GM19468 (cell line): ENCODE data around the gene RAB21.
"Not testable (repeated sequence)": the region's sequence is repeated elsewhere in the genome, so short reads cannot be mapped to it uniquely, and the experiment has no call there.

Experiments used
- ATAC-seq: cut with Tn5 transposase; IDR thresholded peaks from one replicate; pipeline ENCODE4 v1.9.1; 2021; ENCODE audit warnings: mild to moderate bottlenecking, moderate library complexity, moderate number of reproducible peaks; ENCODE audit not compliant: unreplicated experiment; ENCODE audit errors: extremely low read depth

The RAB21 gene

GRCh38 chr12:71791473-71792150 lies 36.9 kb downstream of the RAB21 start:
- no peak for ATAC-seq

GRCh38 chr12:71792599-71792998 lies 37.9 kb downstream of the RAB21 start:
- ATAC-seq, result no peak

DNA sequence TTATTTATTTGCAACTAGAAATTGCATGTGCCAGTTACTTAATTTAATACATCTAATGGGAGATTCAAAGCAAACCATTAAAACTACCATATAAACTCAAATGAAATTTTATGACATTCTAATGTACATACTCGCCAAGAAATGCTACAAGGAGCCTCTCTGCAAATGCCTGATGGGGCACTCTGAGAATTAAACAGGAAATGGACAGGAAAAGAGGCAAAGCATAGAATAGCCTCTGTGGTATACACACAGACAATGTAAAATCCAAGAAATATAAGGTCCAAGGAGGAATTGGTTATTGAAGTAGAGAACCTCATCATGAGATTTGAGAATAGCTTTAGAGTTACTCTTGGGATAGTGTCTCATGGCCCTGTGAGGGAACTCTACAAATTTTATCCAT lies 41.2 kb downstream of the RAB21 start:
- ATAC-seq, result no peak

DNA sequence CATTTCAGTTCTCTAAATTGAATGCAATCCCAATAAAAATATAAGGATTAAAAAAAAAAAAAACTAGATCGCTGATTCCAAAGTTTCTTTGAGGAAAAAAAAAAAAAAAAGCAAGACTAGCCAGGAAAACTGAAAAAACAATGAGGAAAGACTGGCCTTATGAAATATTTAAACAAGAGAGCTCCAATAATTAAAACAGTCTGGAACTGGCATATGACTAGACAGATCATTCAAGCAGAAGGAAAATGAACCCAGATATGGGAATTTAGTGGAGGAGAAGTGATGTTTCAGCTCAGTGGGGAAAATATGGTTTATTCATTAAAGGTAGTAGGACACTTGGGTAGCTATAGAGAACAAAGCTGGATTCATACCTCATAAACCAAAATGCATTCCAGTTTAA lies 42.9 kb downstream of the RAB21 start:
- ATAC-seq, result no peak

- ATAC-seq, result no peak
Observed at GRCh38 chr12:71799106-71799505, 44.4 kb downstream of the RAB21 start.

DNA sequence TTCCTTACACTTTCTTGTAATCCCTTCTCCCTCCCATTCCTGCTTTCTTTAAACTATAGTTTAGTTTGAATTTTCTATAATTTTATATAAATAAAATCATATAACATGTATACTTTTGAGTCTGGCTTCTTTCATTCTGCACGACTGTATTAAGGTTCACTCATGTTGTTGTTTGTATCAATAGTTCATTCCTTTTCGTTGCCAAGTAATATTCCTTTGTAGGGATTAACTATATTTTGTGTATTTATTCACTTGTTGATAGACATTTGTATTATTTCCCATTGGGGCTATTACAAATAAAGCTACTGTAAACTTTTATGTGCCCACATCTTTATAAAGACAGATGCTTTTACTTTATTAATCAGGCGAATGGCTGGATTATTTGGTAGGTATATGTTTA lies 45.5 kb downstream of the RAB21 start:
- ATAC-seq, result no peak

GRCh38 chr12:71804505-71804904 lies 49.8 kb downstream of the RAB21 start:
- no peak for ATAC-seq

DNA sequence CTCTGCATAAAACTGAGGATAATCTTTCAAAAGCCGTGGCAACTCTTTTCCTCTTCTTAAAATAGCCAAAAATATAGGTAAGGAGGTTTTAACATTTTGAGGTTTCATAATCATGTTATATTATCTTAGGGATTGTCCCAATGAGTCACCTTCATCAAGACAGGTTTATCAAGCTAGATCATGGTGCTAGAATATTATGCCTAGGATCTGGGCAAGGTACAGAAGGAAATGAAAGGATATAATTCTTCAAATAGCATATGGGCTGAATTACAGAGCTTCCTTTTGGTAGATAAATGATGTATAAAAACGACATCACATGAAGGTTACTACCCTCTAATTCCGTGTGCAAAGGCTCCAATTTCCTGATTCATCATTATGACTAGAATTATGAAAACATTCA lies 56.3 kb downstream of the RAB21 start:
- no peak for ATAC-seq

- not testable (repeated sequence) for ATAC-seq
Observed at GRCh38 chr12:71815242-71815641, 60.6 kb downstream of the RAB21 start.

GRCh38 chr12:71822088-71822487 lies 67.4 kb downstream of the RAB21 start:
- not testable (repeated sequence) for ATAC-seq

- no peak for ATAC-seq
Observed at GRCh38 chr12:71828813-71829212, 74.2 kb downstream of the RAB21 start.

GRCh38 chr12:71837356-71837755 lies 82.7 kb downstream of the RAB21 start:
- ATAC-seq, result no peak

DNA sequence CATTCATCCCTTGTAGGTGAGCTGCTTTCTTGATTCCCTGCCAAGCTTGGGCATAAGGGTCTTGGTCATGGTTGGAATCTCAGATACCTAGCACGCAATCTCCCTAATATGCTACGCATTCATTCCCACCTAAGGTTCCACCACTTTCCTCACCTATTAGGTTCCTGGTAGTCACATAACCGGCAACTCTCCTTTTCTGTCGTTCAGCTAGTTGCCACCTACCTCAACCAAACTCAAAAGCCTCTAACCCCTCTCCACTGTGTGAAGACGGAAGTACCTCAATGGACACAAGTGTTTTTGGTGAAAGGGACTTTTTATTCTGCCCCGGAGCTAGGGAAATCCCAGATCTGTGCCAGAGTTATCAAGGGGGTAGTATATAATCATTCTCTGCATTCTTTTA lies 83.6 kb downstream of the RAB21 start:
- ATAC-seq, result no peak

- ATAC-seq, result no peak
Observed at GRCh38 chr12:71838676-71839075, 84.0 kb downstream of the RAB21 start.

- no peak for ATAC-seq
Observed at GRCh38 chr12:71840231-71840847, 85.7 kb downstream of the RAB21 start.

GRCh38 chr12:71846322-71846940 lies 91.8 kb downstream of the RAB21 start:
- ATAC-seq, result no peak

DNA sequence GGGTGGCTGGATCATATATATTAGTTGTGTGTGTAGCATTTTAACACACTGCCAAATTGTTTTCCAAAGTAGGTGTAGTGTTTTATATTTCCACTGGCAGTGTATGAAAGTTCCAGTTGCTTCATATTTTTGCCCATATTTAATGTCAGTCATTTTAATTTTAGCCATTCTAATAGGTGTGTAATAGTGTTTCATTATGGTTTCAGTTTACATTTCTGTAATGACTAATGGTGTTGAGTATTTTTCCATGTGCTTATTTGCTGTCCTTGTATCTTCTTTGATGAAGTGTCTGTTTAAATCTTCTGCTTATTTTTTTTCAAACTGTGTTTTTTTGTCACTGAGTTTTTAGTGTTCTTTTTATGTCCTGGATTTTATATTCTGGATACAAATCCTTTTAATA lies 93.5 kb downstream of the RAB21 start:
- no peak for ATAC-seq

DNA sequence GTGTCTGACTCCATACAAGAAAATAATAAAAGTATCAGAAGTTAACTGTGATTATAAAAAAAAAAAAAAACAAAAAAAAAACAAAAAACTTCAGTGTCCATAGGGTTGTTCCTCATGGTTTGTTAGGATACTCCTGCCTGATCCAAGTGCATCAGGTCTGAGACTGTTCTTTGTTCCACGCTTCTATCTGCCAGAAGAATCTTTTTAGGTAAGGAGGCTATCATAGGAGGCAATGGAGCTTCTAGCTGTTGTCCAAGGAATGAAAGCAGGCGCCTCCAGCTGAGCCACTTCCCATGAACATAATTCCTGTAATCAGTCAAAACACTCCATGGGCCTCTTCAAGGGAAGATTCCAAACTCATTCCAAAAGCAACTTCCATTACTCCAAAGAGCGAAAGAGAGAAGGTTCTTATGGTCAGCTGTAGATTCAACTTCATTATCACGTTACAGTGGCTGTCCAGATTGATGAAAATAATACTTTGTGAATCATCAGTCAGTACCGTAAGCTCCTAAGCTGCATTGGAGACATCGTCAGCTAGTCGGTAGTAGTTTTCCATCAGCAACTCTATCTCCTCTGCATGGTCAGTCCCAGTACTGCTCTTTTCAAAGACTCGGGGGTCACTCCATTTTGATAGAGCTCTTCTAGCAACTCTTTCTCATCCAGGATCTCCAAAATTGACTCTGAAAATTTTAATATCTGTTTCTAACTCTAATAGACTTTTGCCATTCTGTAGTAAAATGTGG lies 94.6 kb downstream of the RAB21 start:
- ATAC-seq, result no peak
